D341Med (cell line): ENCODE data around the gene OR2G6.
"Not testable (repeated sequence)": the region's sequence is repeated elsewhere in the genome, so short reads cannot be mapped to it uniquely, and the experiment has no call there.

Experiments used
- DNase-seq: peaks from one replicate; pipeline ENCODE4 v3.0.0; 2012; ENCODE audit warnings: low spot score

Gene OR2G6

GRCh38 chr1:248507773-248508172 lies at the start of gene OR2G6:
Gene OR2G6, plus strand, starts transcription at chr1:248508073. Its CDS starts 13,574 bp downstream, at chr1:248521647.
- not testable (repeated sequence) for DNase-seq

- DNase-seq = not testable (repeated sequence)
These were observed 48.8 kb upstream of the OR2G6 start for GRCh38 chr1:248459117-248459516.

DNA sequence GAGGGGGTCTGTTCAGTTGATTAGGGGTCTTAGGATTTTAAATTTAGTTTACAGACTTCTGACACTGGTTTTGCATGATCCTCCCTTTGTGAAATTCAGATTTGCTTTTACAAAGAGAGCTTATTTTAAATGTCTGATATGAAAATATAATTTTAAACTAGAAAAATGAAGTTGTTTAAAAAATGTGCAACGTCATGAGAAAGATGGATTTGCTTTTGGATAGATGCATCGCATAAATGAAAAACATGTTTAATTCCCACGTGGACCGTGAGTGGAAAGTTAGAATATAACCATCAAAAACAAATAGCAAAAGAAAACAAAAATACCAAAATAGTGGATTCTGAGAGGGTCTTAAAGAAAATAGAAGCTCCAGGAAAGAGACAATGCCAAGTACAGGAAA lies 36.7 kb upstream of the OR2G6 start:
- no peak for DNase-seq

DNA sequence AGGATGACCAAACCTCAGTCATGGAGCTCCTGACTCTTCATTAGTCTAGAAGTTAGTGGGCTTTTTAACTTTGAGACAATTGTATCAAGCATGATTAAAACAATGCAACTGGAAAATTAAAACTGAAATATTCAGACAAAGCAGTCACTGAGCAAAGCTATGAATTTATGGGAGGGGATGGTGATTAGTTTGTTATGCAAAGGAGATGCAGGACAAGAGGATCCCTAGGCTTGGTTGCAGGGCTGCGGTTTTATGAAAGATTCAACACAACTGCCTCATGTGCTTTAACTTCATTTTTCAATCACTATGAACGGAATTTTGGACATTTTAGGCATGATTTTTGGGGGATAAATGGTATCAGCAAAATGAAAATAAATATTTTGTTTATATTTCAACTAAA lies 35.8 kb upstream of the OR2G6 start:
- DNase-seq = not testable (repeated sequence)

- not testable (repeated sequence) for DNase-seq
These were observed 34.8 kb upstream of the OR2G6 start, which contains the start of gene OR2T3 for GRCh38 chr1:248473051-248473450. Gene OR2T3, plus strand, starts transcription at chr1:248473351. Its CDS starts 0 bp downstream, at chr1:248473351.

GRCh38 chr1:248475660-248476059 lies 32.2 kb upstream of the OR2G6 start:
- DNase-seq = not testable (repeated sequence)

DNA sequence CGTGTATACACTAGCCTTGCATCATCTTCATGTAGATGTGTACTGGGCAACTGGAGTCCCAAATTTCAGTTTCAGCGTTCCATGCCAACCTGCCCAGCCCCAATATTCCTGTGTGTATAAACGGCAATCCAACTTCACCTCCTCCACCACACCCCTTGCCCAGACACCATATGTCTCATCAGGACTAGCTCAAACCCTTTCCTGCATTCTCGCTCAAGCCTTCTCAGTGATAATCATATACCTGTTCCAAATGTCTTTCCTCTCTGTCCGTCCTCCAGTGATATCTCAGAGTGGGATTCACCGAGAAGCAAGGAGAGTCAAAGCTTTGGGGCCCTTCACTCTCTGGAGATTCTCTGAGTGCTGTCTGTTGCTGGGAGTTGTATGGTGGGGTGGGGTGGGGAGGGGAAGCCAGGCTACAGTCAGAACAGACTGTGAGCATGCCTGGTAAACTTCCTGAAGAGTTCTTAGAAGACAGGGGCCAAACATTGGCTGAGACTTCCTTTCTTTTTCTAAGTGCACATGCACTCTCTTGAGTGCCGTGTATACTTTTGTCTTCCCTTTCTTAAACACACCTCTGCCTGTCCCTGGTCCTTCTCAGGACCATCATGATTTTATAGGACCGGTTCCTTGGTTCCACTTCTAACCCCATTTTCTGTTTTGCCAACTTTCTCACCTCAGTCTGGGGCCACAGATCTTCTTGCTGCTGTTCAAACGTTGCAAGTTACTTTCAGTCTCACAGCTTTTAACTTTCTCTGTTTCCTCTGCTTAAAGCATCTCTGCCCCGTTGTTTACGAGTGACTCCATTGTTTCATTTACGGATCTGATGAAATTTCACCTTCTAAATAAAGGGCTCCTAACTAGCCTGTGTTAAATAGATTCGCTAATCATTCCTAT lies 25.9 kb upstream of the OR2G6 start:
- not testable (repeated sequence) for DNase-seq

GRCh38 chr1:248488289-248488688 lies 19.6 kb upstream of the OR2G6 start, which contains the start of gene OR2T5:
Gene OR2T5, plus strand, starts transcription at chr1:248488589. Its CDS starts 0 bp downstream, at chr1:248488589.
- not testable (repeated sequence) for DNase-seq

GRCh38 chr1:248496661-248497060 lies 11.2 kb upstream of the OR2G6 start:
- not testable (repeated sequence) for DNase-seq

GRCh38 chr1:248500305-248501035 lies 7.4 kb upstream of the OR2G6 start:
- DNase-seq = not testable (repeated sequence)

DNA sequence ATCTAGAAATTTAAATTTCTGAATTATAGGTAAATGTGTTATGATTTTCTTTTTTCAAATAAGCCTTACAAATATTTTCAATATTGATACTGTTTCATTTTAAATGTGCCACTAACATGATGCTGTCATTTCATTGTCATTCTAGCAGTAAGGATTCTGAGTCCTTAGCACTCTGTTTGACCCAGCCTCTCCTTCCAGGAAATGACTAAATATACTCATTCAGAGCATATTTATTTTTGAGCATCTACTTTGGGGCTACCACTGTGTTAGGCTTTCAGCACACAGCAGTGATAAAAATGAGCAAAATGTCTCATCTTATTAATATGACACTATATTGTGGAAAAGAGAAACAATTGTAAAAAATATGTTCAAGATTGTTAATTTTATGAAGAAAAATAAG lies 2.3 kb downstream of the OR2G6 start:
- DNase-seq = not testable (repeated sequence)

DNA sequence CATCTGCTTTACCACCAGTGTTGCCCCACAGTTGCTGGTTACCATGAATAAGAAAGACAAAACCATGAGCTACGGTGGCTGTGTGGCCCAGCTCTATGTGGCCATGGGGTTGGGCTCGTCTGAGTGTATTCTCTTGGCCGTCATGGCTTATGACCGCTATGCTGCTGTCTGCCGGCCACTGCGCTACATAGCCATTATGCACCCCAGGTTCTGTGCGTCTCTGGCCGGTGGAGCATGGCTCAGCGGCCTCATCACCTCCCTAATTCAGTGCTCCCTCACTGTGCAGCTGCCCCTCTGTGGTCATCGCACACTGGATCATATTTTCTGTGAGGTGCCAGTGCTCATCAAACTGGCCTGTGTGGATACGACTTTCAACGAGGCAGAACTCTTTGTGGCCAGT lies 14.0 kb downstream of the OR2G6 start:
- no peak for DNase-seq

GRCh38 chr1:248537449-248537848 lies 29.6 kb downstream of the OR2G6 start:
- not testable (repeated sequence) for DNase-seq

- DNase-seq = not testable (repeated sequence)
These were observed 39.5 kb downstream of the OR2G6 start for GRCh38 chr1:248547383-248547782.

DNA sequence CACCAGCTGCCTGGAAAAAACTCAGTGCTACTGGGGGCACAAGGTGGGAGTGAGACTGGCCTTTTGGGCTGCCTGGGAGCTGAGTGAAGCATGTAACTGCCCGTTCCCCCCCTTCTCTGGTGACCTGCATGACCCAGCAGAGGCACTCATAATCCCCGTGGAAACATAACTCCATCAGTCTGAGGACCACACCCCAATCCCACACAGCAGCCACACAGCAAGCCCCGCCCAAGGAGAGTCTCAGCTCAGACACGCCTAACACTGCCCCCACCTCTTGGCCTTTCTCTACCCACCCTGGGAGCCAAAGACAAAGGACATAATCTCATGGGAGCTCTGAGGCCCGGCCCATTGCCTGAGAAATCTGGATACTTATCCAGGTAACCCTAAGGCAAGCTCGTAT lies 43.2 kb downstream of the OR2G6 start:
- not testable (repeated sequence) for DNase-seq

GRCh38 chr1:248562672-248563071 lies 54.8 kb downstream of the OR2G6 start, which contains the start of gene OR2T29:
Gene OR2T29, minus strand, starts transcription at chr1:248562772. Its CDS starts 3,281 bp downstream, at chr1:248559491.
- DNase-seq = not testable (repeated sequence)

DNA sequence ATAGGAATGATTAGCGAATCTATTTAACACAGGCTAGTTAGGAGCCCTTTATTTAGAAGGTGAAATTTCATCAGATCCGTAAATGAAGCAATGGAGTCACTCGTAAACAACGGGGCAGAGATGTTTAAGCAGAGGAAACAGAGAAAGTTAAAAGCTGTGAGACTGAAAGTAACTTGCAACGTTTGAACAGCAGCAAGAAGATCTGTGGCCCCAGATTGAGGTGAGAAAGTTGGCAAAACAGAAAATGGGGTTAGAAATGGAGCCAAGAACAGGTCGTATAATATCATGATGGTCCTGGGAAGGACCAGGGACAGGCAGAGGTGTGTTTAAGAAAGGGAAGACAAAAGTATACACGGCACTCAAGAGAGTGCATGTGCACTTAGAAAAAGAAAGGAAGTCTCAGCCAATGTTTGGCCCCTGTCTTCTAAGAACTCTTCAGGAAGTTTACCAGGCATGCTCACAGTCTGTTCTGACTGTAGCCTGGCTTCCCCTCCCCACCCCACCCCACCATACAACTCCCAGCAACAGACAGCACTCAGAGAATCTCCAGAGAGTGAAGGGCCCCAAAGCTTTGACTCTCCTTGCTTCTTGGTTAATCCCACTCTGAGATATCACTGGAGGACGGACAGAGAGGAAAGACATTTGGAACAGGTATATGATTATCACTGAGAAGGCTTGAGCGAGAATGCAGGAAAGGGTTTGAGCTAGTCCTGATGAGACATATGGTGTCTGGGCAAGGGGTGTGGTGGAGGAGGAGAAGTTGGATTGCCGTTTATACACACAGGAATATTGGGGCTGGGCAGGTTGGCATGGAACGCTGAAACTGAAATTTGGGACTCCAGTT lies 57.9 kb downstream of the OR2G6 start:
- DNase-seq = peak; percentile 0

DNA sequence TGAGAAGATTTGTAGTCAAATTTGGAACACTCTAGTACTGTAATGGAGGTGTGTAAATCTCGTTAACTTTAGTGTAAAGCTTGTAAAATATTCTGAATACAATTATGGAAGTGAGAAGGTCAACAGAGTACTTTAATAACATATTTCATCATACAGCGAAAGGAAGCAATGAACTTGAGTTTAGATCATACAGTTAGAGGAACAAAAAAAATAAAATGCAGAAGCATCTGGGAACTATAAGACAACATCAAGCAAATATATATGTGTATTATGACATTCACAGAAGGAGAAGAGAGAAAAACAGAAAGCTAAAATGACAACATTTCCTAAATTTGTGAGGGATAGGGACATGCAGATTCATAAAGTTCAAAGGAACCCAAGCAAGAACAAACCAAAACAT lies 61.2 kb downstream of the OR2G6 start:
- DNase-seq = not testable (repeated sequence)

DNA sequence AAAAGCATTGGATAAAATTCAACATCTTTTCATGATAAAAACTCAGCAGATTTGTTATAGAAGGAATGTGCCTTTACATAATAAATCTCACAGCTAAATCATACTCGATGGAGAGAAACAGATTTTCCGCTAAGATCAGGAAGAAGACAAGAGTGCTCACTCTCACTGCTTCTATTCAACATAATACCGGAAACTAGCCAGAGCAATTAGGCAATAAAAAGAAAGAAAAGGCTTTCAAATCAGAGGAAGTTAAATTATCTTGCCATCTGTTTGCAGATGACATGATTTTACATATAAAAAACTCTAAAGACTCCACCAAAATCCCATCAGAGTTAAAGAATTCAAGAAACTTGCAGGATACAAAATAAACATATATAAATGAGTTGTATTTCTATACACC lies 62.9 kb downstream of the OR2G6 start:
- DNase-seq = not testable (repeated sequence)

GRCh38 chr1:248572049-248572448 lies 64.2 kb downstream of the OR2G6 start:
- DNase-seq = not testable (repeated sequence)

GRCh38 chr1:248573856-248574255 lies 66.0 kb downstream of the OR2G6 start:
- DNase-seq = peak; percentile 0

DNA sequence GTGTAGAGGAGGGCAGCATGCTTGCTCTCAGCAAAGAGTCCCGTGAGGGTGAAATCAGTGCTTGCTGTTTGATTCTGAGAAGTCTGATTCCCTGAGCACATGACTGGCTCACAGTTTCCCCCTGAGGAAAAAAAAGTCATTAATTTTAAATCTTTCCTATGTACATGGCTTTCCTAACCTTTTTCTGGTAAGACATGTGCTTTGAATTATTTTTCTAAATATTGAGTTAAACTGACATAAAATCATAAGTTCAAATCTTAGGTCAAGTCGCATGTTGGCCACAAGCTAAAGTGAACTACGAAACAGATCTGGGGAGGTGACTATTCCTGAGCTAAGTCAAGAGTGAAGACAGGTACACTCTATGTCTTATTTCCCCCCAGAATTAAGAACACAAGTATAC lies 66.8 kb downstream of the OR2G6 start, which contains the start of gene OR2T34:
OR2T34 (minus strand) TSS at position 101 of the 400 bp plus-strand sequence; CDS start at position 101, 0 bp downstream.
- DNase-seq = not testable (repeated sequence)
